Testis (tissue), 2 donors: Measurements from ENCODE around the gene STK24.

Experiments used
- POLR2A ChIP-seq: fragments of 450-650 bp; IDR thresholded peaks from one replicate; pipeline ENCODE4 v1.6.1; 2017; ENCODE audit warnings: antibody characterized with exemption, mild to moderate bottlenecking, moderate library complexity
- TF ChIP-seq, protein P1 (sequence below), 3 experiments: fragments of 450-650 bp in 2 of 3; fragments of 200-600 bp in 1 of 3; sonication (generic) in 1 of 3; IDR thresholded peaks; one replicate each; pipeline ENCODE4 v1.5.1; 2016 to 2019; ENCODE audit warnings: antibody characterized with exemption in 3 of 3, mild to moderate bottlenecking in 2 of 3, moderate library complexity in 1 of 3

DNA sequence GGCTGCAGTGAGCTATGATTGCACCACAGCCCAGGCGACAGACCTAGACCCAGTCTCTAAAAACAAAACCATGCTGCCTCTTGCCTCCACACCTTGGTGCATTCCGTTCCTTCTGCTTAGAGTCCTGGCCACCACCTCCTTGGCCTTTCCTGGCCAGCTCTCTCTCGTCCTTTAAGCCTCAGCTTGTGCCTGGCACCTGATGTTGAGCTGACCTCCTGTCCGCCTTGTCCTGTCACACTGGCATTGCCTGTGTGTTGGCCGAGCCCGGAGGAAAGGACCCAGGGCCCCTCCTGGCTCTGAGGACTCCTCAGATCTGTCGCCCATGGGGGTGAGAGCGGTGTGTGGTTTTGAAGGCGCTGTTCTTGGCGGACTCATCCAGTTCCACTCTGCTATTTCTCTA, 143.3 kb downstream of the STK24 start:
- TF ChIP-seq, protein P1, sequence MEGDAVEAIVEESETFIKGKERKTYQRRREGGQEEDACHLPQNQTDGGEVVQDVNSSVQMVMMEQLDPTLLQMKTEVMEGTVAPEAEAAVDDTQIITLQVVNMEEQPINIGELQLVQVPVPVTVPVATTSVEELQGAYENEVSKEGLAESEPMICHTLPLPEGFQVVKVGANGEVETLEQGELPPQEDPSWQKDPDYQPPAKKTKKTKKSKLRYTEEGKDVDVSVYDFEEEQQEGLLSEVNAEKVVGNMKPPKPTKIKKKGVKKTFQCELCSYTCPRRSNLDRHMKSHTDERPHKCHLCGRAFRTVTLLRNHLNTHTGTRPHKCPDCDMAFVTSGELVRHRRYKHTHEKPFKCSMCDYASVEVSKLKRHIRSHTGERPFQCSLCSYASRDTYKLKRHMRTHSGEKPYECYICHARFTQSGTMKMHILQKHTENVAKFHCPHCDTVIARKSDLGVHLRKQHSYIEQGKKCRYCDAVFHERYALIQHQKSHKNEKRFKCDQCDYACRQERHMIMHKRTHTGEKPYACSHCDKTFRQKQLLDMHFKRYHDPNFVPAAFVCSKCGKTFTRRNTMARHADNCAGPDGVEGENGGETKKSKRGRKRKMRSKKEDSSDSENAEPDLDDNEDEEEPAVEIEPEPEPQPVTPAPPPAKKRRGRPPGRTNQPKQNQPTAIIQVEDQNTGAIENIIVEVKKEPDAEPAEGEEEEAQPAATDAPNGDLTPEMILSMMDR (IDR thresholded peaks at IDR 0.05): no peak
- no peak for TF ChIP-seq POLR2A
